ENCODE data around the gene SFR1.
"Not testable (repeated sequence)": the region's sequence is repeated elsewhere in the genome, so short reads cannot be mapped to it uniquely, and the experiment has no call there.

SFR1 gene

DNA sequence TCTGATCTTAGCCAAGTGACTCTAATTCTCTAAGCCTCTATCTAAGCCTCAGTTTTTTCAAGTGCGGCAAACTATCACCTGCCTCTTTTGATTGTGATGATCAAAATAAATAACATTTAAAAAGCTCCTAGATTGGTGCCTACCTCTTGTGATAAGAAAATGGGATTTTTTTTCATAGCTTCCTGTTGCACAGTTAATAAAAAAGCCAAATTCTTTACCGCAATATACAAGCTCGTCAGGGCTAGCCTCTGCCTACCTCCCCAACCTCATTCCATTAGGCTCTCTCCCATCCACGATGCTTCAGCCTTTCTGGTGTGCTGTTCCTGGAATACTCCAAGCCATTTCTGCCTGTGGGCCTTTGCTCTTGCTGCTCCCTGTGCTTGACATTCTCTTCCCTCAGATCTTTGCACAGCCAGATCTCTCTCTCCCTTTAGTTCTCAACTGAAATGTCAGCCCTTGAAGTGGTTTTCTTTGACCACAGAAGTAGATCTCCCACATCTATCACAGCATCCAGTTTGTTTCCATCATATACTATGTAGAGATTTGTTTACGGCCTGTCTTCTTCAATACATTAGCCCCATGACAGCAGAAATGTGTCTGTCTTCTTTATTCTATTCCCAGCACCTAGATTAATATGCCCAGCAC lies 48.8 kb downstream of the SFR1 start:
- DNase-seq (ENCODE audit: low read depth in 1 of 2, low spot score in 1 of 2): no peak

DNA sequence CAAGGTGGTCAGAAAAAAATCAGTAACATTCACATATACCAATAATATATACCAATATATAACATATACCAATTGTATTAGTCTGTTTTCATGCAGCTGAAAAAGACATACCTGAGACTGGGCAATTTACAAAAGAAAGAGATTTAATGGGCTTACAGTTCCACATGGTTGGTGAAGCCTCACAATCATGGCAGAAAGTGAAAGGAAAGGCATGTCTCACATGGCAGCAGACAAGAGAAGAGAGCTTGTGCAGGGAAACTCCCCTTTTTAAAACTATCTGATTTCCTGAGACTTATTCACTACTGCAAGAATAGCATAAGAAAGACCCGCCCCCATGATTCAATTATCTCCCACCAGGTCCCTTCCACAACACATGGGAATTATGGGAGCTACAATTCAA lies 52.2 kb downstream of the SFR1 start:
- not testable (repeated sequence) for DNase-seq (ENCODE audit: low read depth in 1 of 2, low spot score in 1 of 2)

All from activated T-helper 1 cell treated with anti-CD3 and anti-CD28 coated beads, Interleukin-2, amount 50 U/mL, for 16 hours (primary cell).